Upper lobe of left lung (tissue), 6 donors: ENCODE results near the gene DNAJB12. TPM values are rescaled to one million over a fixed set of nuclear protein-coding genes. Genes with fewer than 3 reads are reported as not detected.

ENCODE experiments used
- ATAC-seq, 2 donors: fragments of 200-7000 bp; cut with Tn5 transposase; one replicate each; pipeline ENCODE4 v1.9.1; 2022; ENCODE audit warnings: mild to moderate bottlenecking in 2 of 2, moderate library complexity in 2 of 2; ENCODE audit not compliant: low FRiP score in 2 of 2
- DNase-seq, 2 donors: peaks; one replicate each; pipeline ENCODE4 v3.0.0-alpha.2; 2019 to 2020
- H3K27ac ChIP-seq, 4 donors: fragments of 200-600 bp; sonication (generic); one replicate each; pipeline ENCODE4 v1.5.1; 2016 to 2019
- H3K27me3 ChIP-seq, 4 donors: fragments of 200-600 bp; sonication (generic); one replicate each; pipeline ENCODE4 v1.5.1; 2017 to 2019
- H3K36me3 ChIP-seq, 4 donors: fragments of 200-600 bp; sonication (generic); one replicate each; pipeline ENCODE4 v1.5.1; 2016 to 2019
- H3K4me1 ChIP-seq, 4 donors: fragments of 200-600 bp; sonication (generic); one replicate each; pipeline ENCODE4 v1.5.1; 2018 to 2019
- H3K4me3 ChIP-seq, 4 donors: fragments of 200-600 bp; sonication (generic); one replicate each; pipeline ENCODE4 v1.5.1; 2017 to 2019; ENCODE audit warnings: mild to moderate bottlenecking in 2 of 4, moderate library complexity in 1 of 4
- H3K9me3 ChIP-seq, 4 donors: fragments of 200-600 bp; sonication (generic); one replicate each; pipeline ENCODE4 v1.5.1; 2018 to 2019
- EP300 ChIP-seq, 4 donors: sonication (generic); formaldehyde crosslinking; IDR thresholded peaks; one replicate each; pipeline ENCODE4 v1.5.1; 2017; ENCODE audit warnings: antibody characterized with exemption in 4 of 4, control low read depth in 2 of 4
- POLR2A ChIP-seq, 4 donors: fragments of 450-650 bp; IDR thresholded peaks; one replicate each; pipeline ENCODE4 v1.5.1; 2016 to 2017; ENCODE audit warnings: antibody characterized with exemption in 4 of 4, mild to moderate bottlenecking in 2 of 4
- POLR2AphosphoS5 ChIP-seq, 2 donors: sonication (generic); formaldehyde crosslinking; IDR thresholded peaks; one replicate each; pipeline ENCODE4 v1.5.1; 2017; ENCODE audit warnings: antibody characterized with exemption in 2 of 2
- WGBS, 2 donors: methylation state at CpG; one replicate each; pipeline ENCODE4 v1.1.5; 2017 to 2018; 5-methylcytosine and 5-hydroxymethylcytosine counted together
- total RNA-seq, 6 donors: library from RNA; depleted of rRNA in 4 of 6; stranded (reverse); fragments of >200 nt in 4 of 6; gene quantifications; one replicate each; pipeline versions ENCODE4 v1.1.0 to v1.2.1, GENCODE V29; 2016 to 2021
- TF ChIP-seq, protein P1 (sequence below), 6 experiments: fragments of 450-650 bp in 4 of 6; fragments of 200-600 bp in 2 of 6; sonication (generic) in 2 of 6; IDR thresholded peaks; one replicate each; pipeline ENCODE4 v1.5.1; 2016 to 2019; ENCODE audit warnings: antibody characterized with exemption in 6 of 6
- donor health status: DM: no; HTN: no; CAD: no; lungs with moderate emphysema.
- donor health status: DM: no; HTN: yes; CAD: no; lungs with severe emphysema.

The DNAJB12 gene
- total RNA-seq, 6 donors from 2014 or later = 24.4 to 81.7 (median 49.2) TPM

DNA sequence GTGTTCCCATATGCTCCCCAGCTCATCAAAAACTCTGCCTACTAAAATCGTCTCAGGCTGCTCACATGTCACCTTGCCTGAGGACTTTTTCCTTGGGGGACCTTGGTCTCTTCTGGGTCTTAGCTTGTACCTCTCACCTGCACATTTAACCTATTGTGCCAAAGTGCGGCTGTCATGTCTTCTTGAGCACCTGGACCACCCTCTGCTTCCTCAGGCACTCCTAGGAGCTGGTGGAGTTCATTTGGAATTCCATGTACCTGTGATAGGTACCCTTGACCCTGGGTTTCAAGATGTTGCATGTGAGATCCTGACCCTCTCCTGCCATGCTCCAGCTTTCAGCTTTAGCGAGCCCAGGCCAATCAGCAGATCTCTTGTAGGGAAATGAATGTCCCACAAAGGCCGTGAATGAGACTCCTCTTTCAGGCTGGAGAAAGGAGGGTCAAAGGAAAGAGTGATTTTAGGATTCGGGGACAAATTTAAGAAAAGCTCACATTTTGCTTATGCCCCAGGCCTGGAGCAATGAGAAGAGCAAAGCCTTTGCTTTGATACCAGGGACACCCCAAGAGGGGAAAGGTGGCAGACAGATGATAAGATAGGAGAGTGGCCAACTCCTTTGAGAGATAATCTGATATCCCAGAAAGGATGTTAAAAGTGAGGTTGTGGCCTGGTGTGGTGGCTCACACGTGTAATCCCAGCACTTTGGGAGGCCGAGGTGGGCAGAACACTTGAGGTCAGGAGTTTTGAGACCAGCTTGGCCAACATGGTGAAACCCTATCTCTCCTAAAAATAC, 10.6 kb upstream of the DNAJB12 start:
- 90 to 94% methylated on average over 7 of the region's 7 CpGs for WGBS, 2 donors
- Histone ChIP-seq H3K4me3 (no peak overlapping the region), H3K9me3 (no peaks in the 10 kb centered on the region), H3K4me1 (peaks cover 10 to 12% (median 10%) of the 10 kb centered on the region in 4 donors), H3K27ac (peak overlapping the region in 1 of 4 donors; percentile 6), H3K27me3 (no peaks in the 10 kb centered on the region), H3K36me3 (peaks cover 0 to 42% (median 15%) of the 10 kb centered on the region in 4 donors)
- no peak for ATAC-seq
- no peak for DNase-seq
- TF ChIP-seq, protein P1, sequence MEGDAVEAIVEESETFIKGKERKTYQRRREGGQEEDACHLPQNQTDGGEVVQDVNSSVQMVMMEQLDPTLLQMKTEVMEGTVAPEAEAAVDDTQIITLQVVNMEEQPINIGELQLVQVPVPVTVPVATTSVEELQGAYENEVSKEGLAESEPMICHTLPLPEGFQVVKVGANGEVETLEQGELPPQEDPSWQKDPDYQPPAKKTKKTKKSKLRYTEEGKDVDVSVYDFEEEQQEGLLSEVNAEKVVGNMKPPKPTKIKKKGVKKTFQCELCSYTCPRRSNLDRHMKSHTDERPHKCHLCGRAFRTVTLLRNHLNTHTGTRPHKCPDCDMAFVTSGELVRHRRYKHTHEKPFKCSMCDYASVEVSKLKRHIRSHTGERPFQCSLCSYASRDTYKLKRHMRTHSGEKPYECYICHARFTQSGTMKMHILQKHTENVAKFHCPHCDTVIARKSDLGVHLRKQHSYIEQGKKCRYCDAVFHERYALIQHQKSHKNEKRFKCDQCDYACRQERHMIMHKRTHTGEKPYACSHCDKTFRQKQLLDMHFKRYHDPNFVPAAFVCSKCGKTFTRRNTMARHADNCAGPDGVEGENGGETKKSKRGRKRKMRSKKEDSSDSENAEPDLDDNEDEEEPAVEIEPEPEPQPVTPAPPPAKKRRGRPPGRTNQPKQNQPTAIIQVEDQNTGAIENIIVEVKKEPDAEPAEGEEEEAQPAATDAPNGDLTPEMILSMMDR (IDR thresholded peaks at IDR 0.05) = no peak
- no peak for TF ChIP-seq POLR2AphosphoS5 (IDR thresholded peaks at IDR 0.05)

DNA sequence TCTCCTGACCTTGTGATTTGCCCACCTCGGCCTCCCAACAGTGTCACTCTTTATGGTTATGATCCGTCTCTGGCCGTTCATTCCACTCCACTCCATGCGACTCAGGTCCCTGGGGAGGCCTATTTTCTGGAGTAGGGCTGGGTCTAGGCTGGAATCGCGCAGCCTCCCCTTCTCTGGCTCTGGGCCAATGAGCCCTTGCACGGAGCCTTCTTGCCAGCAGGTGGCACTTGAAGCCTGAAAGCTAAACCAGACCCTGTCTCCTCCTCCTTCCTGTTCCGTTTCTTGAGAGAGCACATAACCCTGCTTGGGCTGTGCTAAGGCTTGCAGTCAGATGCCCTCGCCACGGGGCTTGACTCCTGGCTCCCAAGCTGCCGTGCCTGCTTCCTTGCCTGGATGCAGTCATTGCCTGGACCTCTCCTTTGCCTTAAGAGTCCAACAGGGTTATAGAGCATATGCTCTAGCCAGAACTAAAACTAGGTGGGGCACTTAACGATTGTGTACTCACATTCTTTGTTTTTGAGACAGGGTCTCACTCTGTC, 9.6 kb upstream of the DNAJB12 start:
- Histone ChIP-seq H3K4me1 (peaks cover 10 to 12% (median 10%) of the 10 kb centered on the region in 4 donors), H3K27me3 (no peaks in the 10 kb centered on the region), H3K27ac (peak overlapping the region in 3 of 4 donors; percentile 6 to 63 (median 58)), H3K9me3 (no peaks in the 10 kb centered on the region), H3K36me3 (peaks cover 0 to 37% (median 15%) of the 10 kb centered on the region in 4 donors), H3K4me3 (peak overlapping the region in 2 of 4 donors; percentile 15 to 29)
- WGBS, 2 donors = 6 to 8% methylated on average over 10 to 12 of the region's 12 CpGs
- TF ChIP-seq, protein P1 (IDR thresholded peaks at IDR 0.05) = peak; percentile 88 to 97 (median 95)
- TF ChIP-seq POLR2A (IDR thresholded peaks at IDR 0.05) (peak in 1 of 4 donors; percentile 22), POLR2AphosphoS5 (IDR thresholded peaks at IDR 0.05) (peak; percentile 52 to 69), EP300 (IDR thresholded peaks at IDR 0.05) (no peak)
- ATAC-seq (peak; percentile 95 to 97), DNase-seq (peak; percentile 44 to 91)

DNA sequence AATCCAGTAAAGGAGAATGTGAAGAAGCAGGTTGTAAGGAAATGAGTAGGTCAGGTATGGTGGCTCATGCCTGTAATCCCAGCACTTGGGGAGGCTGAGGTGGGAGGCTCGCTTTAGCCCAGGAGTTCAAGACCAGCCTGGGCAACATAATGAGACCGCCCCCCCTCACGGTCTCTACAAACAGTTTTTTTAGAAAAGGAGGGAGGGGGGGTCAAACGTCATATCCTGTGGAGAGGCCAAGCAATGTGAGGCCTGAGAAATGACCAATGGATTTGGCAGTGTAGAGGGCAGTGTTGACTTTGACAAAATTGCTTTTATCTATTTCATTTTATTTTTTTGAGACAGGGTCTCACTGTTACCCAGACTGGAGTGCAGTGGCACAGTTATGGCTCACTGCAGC, 2.3 kb upstream of the DNAJB12 start:
- no peak for DNase-seq
- TF ChIP-seq POLR2A (IDR thresholded peaks at IDR 0.05) (no peak), POLR2AphosphoS5 (IDR thresholded peaks at IDR 0.05) (no peak), EP300 (IDR thresholded peaks at IDR 0.05) (no peak)
- TF ChIP-seq, protein P1 (IDR thresholded peaks at IDR 0.05) = no peak
- Histone ChIP-seq H3K27ac (no peak overlapping the region), H3K4me1 (peaks cover 13 to 26% (median 18%) of the 10 kb centered on the region in 4 donors), H3K27me3 (no peaks in the 10 kb centered on the region), H3K4me3 (no peak overlapping the region), H3K9me3 (no peaks in the 10 kb centered on the region), H3K36me3 (peaks cover 0 to 8% (median 0%) of the 10 kb centered on the region in 4 donors)
- 67 to 75% methylated on average over 4 of the region's 4 CpGs for WGBS, 2 donors
- no peak for ATAC-seq

DNA sequence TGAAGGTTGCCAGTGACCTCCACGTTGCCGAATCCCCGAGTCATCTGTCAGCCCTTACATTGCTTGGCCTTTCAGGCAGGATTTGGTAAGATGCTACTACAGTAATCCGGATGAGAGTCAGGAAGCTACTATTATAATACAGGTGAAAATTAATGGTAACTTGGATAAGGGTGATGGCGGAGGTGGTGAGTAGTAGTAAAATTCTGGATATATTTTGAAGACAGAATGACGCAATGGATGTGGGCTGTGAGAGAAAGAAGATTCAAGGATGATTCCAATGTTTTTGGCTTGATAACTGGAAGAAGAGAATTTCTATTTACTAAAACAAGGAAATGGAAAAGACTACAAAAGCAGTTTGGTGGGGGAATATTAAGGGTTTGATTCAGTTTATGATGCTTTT, 1.4 kb upstream of the DNAJB12 start:
- no peaks in the 10 kb centered on the region for H3K27me3 ChIP-seq
- H3K4me3 ChIP-seq = no peak overlapping the region
- H3K36me3 ChIP-seq = peaks cover 0 to 8% (median 0%) of the 10 kb centered on the region in 4 donors
- H3K9me3 ChIP-seq = no peaks in the 10 kb centered on the region
- H3K4me1 ChIP-seq = peaks cover 13 to 33% (median 19%) of the 10 kb centered on the region in 4 donors
- ATAC-seq (no peak), DNase-seq (no peak)
- 93% methylated on average over 6 of the region's 6 CpGs for WGBS, 2 donors
- TF ChIP-seq, protein P1 (IDR thresholded peaks at IDR 0.05) = no peak
- no peak for TF ChIP-seq POLR2A (IDR thresholded peaks at IDR 0.05)
- TF ChIP-seq EP300 (IDR thresholded peaks at IDR 0.05) = no peak
- TF ChIP-seq POLR2AphosphoS5 (IDR thresholded peaks at IDR 0.05) = no peak
- no peak overlapping the region for H3K27ac ChIP-seq
